Renal pelvis (tissue), 4 donors: Measurements from ENCODE around the gene SNCAIP. TPM values are rescaled to one million over a fixed set of nuclear protein-coding genes. Genes with fewer than 3 reads are reported as not detected.
"Not testable (repeated sequence)": the region's sequence is repeated elsewhere in the genome, so short reads cannot be mapped to it uniquely, and the experiment has no call there.

Experiments
- DNase-seq: peaks from one replicate; pipeline ENCODE4 v3.0.0-alpha.2; 2013
- polyA plus RNA-seq, 3 donors: library from polyadenylated mRNA; unstranded; fragments of 120-200 nt; gene quantifications; one replicate each; pipeline ENCODE4 v1.2.1, GENCODE V29; 2013; ENCODE audit not compliant: insufficient read length in 3 of 3

Gene SNCAIP
- polyA plus RNA-seq, 3 donors = 23.5 to 25.6 (median 23.9) TPM

DNA sequence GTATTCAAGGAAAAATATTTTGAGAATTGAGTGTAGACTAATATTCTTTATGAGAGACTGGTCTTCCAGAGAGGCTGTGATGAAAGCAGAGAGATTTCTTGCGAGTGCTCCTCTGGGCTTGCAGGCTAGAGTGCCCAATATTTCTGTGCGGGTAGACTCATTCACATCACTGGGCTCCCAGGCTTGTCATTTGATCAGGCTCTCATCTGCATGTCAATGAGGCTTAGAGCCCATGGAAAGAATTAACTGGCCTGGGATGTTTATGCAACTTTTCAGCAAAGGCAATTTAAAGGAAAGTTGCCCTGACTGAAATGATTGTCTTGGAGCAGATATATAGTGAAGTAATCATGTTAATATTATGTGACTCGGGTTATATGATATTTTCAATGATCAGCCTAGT is 42.3 kb downstream of the SNCAIP start:
- DNase-seq = no peak

DNA sequence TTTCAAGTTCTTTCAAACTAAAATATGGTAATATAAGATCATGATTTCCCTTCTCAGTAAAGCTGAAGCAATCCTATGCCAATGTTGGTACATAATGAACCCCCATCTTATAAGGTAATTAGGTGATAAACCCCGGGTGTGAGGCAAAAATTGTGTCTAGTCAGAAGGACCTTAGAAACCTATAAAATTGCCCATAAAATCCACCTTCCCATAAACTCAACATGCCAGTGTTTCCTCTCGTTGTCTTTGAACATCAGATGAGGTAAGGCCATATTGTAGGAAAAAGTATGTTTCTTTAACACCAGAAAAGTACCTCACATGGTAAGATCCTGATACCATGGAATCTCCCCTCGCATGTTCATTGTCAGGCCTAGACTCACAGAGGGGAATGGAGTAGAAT is 43.3 kb downstream of the SNCAIP start:
- DNase-seq = no peak

- DNase-seq = peak; percentile 52
These were observed 44.8 kb downstream of the SNCAIP start for GRCh38 chr5:122356855-122357254.

GRCh38 chr5:122358372-122358979 is 46.4 kb downstream of the SNCAIP start:
- DNase-seq = no peak

DNA sequence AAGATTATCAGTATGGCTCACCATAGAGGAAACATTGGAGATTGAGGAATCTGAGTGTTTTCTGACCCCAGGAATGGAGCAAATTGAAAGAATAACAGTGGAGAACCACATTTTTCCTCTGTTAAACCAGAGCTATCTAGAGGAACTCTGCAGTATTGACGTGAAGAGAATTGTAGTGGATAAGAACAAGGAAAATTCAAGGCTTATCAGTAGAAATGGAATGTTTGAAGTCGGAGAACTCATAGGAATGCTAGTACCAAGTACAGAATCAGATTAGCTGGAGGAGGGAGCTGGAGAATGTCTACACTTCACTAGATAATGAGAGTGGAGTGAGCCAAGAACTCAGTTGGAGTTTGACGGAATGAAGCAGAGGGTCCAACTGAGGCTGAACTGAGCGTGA is 50.3 kb downstream of the SNCAIP start:
- no peak for DNase-seq

DNA sequence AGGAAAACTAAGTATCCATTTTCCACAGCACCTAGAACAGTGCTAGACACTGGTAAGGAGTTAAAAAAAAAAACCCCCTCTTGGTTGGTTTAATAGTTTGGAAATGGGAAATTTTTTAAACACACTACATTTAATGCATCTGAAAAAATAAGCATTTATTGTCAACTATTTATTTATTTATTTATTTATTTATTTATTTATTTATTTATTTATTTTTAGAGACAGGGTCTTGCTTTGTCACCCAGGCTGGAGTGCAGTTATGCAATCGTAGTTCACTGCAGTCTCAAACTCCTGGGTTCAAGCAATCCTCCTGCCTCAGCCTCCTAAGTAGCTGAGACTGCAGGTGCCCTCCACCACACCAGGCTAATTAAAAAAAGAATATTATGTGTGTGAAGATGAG is 51.6 kb downstream of the SNCAIP start:
- DNase-seq = no peak

GRCh38 chr5:122366501-122366900 is 54.5 kb downstream of the SNCAIP start:
- DNase-seq = no peak

DNA sequence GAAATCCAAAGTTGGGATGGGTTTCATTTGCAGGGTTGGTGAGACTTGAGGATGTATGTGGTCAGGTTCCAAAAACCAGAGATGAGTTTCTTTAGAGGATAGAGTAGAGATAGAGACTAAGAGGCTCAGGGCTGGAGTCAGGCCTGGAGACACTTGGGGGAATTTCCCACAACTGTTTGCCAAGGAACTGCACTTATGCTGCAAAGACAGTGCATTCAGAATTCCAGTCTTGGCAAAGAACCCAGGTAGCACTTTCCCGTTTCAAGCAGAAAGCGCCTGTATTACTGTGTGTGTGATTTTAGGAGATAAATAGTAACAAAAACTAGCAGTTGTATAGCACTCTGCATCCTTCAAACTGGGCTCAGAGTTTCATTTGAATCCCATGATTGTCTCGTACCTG is 55.4 kb downstream of the SNCAIP start:
- no peak for DNase-seq

GRCh38 chr5:122368510-122369251 is 56.6 kb downstream of the SNCAIP start:
- DNase-seq = no peak

- DNase-seq = no peak
These were observed 57.3 kb downstream of the SNCAIP start for GRCh38 chr5:122369253-122369815.

DNA sequence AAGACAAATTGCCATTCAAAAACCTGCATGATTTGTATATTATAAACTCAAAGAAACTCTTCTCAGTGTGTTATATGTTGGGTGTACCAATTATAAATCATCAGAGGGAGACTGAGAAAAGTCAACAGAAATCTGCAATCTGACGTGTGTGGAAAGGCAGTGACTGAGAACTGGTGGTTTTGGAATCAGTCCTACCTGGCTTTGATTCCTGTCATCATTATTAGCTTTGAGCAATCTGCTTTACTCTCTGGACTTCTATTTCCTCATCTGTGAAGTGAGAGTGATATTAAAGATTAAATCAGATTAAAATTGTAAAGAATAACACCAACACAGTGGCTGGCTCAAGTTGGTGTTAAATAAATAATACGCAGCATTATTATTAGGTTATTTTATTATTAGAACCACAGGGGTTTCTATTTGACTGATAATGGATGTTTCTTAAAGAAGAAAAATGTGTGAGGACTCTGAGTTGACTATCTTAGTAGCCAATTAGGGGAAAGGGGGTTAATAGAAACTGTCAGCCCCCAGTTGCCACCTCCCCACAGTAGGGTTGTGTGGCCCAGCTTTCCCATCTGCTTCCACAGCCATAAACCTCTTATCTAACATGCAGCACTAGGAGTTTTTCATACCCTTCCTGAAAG is 59.6 kb downstream of the SNCAIP start:
- DNase-seq = no peak

DNA sequence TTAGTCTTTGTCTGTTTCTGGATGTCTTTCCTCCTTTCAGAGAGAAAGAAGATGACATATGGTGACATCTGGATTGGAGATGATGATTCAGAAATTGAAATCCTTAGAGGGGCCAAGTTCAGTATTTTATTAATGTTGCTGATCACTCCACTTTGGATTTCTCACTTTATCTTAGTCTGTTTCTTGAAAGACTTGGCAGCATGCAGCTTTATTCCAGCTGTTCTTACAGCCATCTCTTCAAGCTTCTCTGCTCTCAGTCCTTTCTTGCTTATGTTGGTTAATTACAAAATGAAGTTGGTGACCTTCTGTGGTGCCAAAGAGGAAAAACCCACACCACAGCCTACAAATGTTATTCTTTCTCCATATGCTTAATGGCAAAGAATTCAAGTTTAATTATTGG is 62.1 kb downstream of the SNCAIP start:
- DNase-seq = no peak

DNA sequence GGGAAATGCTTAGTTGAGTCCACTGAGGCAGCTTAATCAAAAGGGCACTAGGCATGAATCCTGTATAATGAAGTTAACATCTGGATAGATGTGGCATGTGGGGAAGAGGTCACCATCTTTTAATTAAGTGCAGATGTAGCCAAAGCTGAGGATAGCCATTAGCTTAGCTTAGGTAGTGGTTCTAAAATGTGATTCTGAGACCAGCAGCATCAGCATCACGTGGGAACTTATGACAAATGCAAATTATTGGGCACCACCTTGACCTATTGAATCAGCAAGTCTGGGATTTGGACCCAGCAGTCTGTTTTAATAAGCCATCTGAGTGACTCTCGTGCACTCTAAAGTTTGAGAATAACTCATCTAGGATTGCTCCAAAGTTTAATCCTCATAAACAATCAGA is 63.8 kb downstream of the SNCAIP start:
- no peak for DNase-seq

- no peak for DNase-seq
These were observed 64.2 kb downstream of the SNCAIP start for GRCh38 chr5:122376250-122376649.

GRCh38 chr5:122377026-122377425 is 65.0 kb downstream of the SNCAIP start:
- no peak for DNase-seq

- DNase-seq = not testable (repeated sequence)
These were observed 70.9 kb downstream of the SNCAIP start for GRCh38 chr5:122382938-122383337.

DNA sequence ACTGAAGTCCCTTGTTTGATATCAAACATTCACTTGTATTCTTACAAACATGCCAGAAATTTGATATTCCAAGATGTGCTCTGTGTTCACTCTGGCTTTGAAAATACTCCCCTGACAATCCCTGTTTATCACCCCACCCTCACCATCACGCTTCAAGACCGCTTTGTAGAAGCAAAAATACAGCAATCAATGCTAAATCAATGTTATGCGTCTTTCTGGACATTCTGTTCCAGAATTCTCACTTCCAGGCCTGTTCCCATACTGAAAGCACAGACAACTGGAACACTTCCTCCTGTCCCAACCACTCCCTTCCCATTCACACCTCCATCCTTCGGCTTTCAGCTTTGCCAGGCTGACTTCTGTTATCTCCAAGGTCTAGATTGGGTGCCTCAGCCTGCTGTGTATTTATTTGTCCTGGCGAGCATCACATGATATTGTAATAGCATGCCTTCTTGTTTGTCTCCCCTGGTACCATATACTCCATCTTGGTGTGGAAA is 72.8 kb downstream of the SNCAIP start:
- DNase-seq = no peak

GRCh38 chr5:122385286-122385685 is 73.2 kb downstream of the SNCAIP start:
- DNase-seq = no peak

GRCh38 chr5:122385808-122386207 is 73.8 kb downstream of the SNCAIP start:
- no peak for DNase-seq

DNA sequence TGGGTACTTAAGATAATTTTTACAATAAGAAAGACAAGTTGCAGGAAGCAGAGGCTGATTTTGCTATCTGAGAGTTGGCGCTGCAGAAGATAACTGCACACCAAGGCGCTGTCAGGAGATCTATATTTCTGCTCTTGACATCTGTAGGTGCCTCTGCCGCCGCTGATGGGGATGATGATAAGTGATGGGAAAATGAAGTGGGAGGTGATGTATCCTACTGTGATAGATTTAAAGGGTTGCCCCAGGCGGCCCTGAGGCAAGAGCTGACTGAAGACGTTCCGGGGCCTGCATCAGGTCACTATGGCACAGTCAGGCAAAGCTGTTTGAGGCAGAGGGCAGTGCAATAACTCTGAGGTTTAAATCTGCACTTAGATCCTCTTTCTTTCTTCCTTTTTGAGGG is 78.1 kb downstream of the SNCAIP start:
- no peak for DNase-seq

- no peak for DNase-seq
These were observed 78.7 kb downstream of the SNCAIP start for GRCh38 chr5:122390694-122391093.

- DNase-seq = no peak
These were observed 79.6 kb downstream of the SNCAIP start for GRCh38 chr5:122391621-122392020.

- no peak for DNase-seq
These were observed 80.2 kb downstream of the SNCAIP start for GRCh38 chr5:122392224-122392623.
